Epithelial cell of esophagus (primary cell): ENCODE data around the gene CD164L2.

ENCODE experiments used
- DNase-seq: peaks from one replicate; pipeline ENCODE4 v3.0.0; 2010; ENCODE audit warnings: low read depth
- H3K4me3 ChIP-seq: 2 replicates; pipeline ENCODE4 v1.5.1; 2011; ENCODE audit warnings: mild to moderate bottlenecking, low read length, control low read depth
- TF ChIP-seq, protein P1 (sequence below): IDR thresholded peaks from 2 replicates; pipeline ENCODE4 v1.5.1; 2011; ENCODE audit warnings: low read depth, mild to moderate bottlenecking, low read length, control low read depth, inconsistent platforms; ENCODE audit not compliant: insufficient read depth; ENCODE audit errors: missing control alignments

The CD164L2 gene

GRCh38 chr1:27361044-27361402 is 22.1 kb downstream of the CD164L2 start:
- TF ChIP-seq, protein P1, sequence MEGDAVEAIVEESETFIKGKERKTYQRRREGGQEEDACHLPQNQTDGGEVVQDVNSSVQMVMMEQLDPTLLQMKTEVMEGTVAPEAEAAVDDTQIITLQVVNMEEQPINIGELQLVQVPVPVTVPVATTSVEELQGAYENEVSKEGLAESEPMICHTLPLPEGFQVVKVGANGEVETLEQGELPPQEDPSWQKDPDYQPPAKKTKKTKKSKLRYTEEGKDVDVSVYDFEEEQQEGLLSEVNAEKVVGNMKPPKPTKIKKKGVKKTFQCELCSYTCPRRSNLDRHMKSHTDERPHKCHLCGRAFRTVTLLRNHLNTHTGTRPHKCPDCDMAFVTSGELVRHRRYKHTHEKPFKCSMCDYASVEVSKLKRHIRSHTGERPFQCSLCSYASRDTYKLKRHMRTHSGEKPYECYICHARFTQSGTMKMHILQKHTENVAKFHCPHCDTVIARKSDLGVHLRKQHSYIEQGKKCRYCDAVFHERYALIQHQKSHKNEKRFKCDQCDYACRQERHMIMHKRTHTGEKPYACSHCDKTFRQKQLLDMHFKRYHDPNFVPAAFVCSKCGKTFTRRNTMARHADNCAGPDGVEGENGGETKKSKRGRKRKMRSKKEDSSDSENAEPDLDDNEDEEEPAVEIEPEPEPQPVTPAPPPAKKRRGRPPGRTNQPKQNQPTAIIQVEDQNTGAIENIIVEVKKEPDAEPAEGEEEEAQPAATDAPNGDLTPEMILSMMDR, result no peak
- no peak for DNase-seq
- no peak overlapping the region for H3K4me3 ChIP-seq

DNA sequence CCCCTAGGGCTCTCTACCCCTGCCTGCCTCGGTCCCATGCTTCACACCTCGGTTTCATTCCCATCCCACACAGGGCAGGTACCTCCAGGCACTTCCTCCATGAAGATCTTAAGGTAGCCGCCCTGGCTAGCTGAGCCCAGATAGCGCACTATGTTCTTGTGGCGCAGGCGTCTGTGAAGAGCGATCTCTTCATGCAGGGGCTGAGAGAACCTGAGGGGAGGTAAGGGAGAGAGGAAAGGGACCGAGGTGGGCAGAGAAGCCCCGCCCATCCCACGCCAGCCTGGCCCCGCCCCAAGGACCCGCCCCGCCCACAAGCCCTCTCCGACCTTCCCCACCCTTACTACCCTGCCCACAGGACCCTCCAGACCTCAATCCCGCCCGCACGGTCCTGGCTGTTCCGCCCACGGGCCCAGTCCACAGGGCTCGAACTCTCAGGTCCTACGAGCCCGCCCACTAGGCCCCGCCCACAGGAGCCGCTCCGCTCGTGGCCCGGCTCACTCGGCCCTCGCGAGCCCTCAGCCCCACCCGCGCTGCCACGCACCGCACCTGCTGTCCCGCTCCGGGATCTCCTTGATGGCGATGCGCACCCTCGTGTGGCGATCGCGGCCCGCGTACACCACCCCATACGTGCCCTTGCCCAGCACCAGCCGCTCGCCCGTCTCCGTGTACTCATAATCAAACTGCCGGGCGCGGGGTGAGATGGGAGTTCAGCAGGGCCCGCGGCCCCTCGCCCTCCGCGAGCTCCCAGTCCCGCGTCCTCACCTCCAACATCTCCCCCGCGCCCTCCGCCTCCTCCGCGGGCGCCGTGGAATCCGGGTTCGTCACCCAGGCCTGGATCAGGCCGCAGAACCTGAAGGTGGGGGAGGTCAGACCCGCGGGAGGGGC is 22.7 kb downstream of the CD164L2 start:
- TF ChIP-seq, protein P1, result no peak
- H3K4me3 ChIP-seq, result no peak overlapping the region
- DNase-seq, result no peak

DNA sequence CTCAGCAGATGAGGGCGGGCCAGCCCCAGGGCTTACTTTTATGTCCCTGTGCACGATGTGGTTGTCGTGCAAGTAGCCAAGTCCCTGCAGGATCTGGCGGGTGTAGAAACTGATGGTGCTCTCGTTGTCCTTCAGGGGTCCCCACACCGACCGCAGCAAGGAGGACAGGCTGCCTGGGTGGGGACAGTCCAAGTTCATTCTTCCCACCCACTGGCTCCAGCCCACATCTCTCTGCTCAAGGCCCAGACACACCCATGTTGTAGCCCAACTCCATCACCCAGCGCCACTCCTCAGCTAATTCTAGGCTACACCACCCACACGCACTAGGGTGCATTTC is 23.3 kb downstream of the CD164L2 start:
- TF ChIP-seq, protein P1, result no peak
- DNase-seq, result no peak
- H3K4me3 ChIP-seq, result no peak overlapping the region

GRCh38 chr1:27358928-27359313 is 24.2 kb downstream of the CD164L2 start:
- DNase-seq, result no peak
- no peak overlapping the region for H3K4me3 ChIP-seq
- TF ChIP-seq, protein P1, result no peak

DNA sequence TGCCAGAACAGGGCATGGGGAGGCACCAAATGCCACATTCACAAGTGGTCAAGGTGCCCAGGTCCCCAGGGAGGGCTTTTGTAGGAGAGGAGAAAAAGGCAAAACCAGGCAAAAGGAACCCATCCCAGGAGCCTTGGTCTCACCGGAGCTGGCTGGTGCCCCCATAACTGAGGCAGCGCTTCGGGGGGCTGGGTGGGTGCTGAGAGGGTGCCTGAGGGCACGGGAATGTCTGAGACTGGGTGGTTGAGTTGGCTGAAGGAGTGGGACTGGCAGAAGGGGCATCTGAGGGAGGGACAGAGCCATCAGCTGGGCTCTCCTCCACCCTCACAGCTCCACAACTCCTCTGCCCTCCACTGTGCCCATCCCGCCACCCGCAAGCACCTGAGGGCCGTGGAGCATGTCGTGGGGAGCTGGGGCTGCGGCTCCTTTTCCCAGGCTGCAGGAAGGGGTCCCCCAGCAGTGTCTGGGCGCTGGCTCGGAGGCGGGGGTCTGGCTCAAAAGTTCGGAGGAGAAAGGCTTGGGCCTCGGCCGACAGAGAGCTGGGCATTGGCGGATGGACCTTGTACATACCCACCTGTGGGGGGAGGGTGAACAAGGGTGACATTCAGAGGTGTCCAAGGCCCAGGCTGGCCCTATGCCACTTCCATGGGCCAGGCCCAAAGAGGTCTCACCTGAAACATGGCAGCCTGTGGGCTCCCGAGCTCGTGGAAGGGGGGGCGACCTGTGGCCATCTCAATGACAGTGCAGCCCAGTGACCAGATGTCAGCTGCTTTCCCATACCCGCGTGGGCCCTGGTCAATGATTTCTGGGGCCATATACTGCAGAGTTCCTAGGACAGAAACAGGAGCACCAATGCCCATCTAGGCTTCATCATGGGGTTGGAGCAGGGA is 24.9 kb downstream of the CD164L2 start:
- TF ChIP-seq, protein P1, result no peak
- DNase-seq, result no peak
- H3K4me3 ChIP-seq, result no peak overlapping the region

- TF ChIP-seq, protein P1, result peak; percentile 84
- DNase-seq, result peak; percentile 65
- no peak overlapping the region for H3K4me3 ChIP-seq
These were observed 25.7 kb downstream of the CD164L2 start for GRCh38 chr1:27357281-27358037.
